HuH-7.5 (cell line): Measurements from ENCODE around the gene ANKHD1.
"Not testable (repeated sequence)": the region's sequence is repeated elsewhere in the genome, so short reads cannot be mapped to it uniquely, and the experiment has no call there.

Experiments used
- DNase-seq: peaks from one replicate; pipeline ENCODE4 v3.0.0; 2011; ENCODE audit warnings: low spot score

Gene ANKHD1

GRCh38 chr5:140565024-140565779 lies 163.6 kb downstream of the ANKHD1 start:
- no peak for DNase-seq

GRCh38 chr5:140565780-140566095 lies 164.1 kb downstream of the ANKHD1 start:
- no peak for DNase-seq

- no peak for DNase-seq
Measured at GRCh38 chr5:140566665-140567064, 165.0 kb downstream of the ANKHD1 start.

- no peak for DNase-seq
Measured at GRCh38 chr5:140567136-140567818, 165.6 kb downstream of the ANKHD1 start.

GRCh38 chr5:140567871-140568270 lies 166.2 kb downstream of the ANKHD1 start:
- no peak for DNase-seq

GRCh38 chr5:140568443-140569063 lies 166.9 kb downstream of the ANKHD1 start:
- no peak for DNase-seq

- DNase-seq: no peak
Measured at GRCh38 chr5:140569197-140569596, 167.6 kb downstream of the ANKHD1 start.

- no peak for DNase-seq
Measured at GRCh38 chr5:140570058-140570457, 168.4 kb downstream of the ANKHD1 start.

GRCh38 chr5:140570488-140570887 lies 168.9 kb downstream of the ANKHD1 start:
- DNase-seq: no peak

GRCh38 chr5:140571105-140571504 lies 169.5 kb downstream of the ANKHD1 start:
- no peak for DNase-seq

GRCh38 chr5:140573683-140574082 lies 172.1 kb downstream of the ANKHD1 start:
- DNase-seq: no peak

GRCh38 chr5:140574165-140574564 lies 172.5 kb downstream of the ANKHD1 start:
- DNase-seq: no peak

- DNase-seq: peak; percentile 30
Measured at GRCh38 chr5:140575309-140575708, 173.7 kb downstream of the ANKHD1 start.

- DNase-seq: no peak
Measured at GRCh38 chr5:140576776-140577201, 175.2 kb downstream of the ANKHD1 start.

GRCh38 chr5:140579188-140579747 lies 177.6 kb downstream of the ANKHD1 start:
- not testable (repeated sequence) for DNase-seq

GRCh38 chr5:140587495-140587894 lies 185.9 kb downstream of the ANKHD1 start:
- DNase-seq: no peak

GRCh38 chr5:140588311-140589070 lies 186.9 kb downstream of the ANKHD1 start:
- no peak for DNase-seq
